Naive thymus-derived CD4-positive, alpha-beta T cell (primary cell): ENCODE results near the gene BAG2. TPM values are rescaled to one million over a fixed set of nuclear protein-coding genes. Genes with fewer than 3 reads are reported as not detected.
A peak's percentile ranks its signal among the peaks of the same experiment; 100 is the strongest.

Source experiments
- ATAC-seq: fragments of 150-1000 bp; cut with Tn5 transposase; 2 replicates; pipeline ENCODE4 v1.10.0; 2021; ENCODE audit warnings: mild to moderate bottlenecking, moderate library complexity
- CTCF ChIA-PET: fragments of 350-600 bp; sonication (Branson Sonifier 250); formaldehyde crosslinking; loops from one replicate; lab custom pipeline; 2021; ENCODE audit warnings: antibody characterized with exemption; lab: Charles Lee
- POLR2A ChIA-PET: fragments of 350-600 bp; sonication (Branson Sonifier 250); formaldehyde crosslinking; loops from one replicate; lab custom pipeline; 2021; ENCODE audit warnings: antibody characterized with exemption, inconsistent platforms; lab: Charles Lee
- DNase-seq, 9 donors: peaks; one replicate each; pipeline versions ENCODE4 v3.0.0 to v3.0.0-alpha.2; 2020 to 2022; ENCODE audit warnings: mixed read lengths in 1 of 9
- H3K27ac ChIP-seq: one replicate; pipeline ENCODE4 v1.7.0; 2013; ENCODE audit warnings: mild to moderate bottlenecking, low read depth, low read length, moderate library complexity
- H3K27me3 ChIP-seq, 2 donors: one replicate each; pipeline ENCODE4 v1.7.0; 2013; ENCODE audit warnings: low read length in 2 of 2, mild to moderate bottlenecking in 2 of 2, moderate library complexity in 2 of 2; ENCODE audit not compliant: control insufficient read depth in 2 of 2, insufficient read depth in 2 of 2
- H3K36me3 ChIP-seq, 3 experiments: 1 replicate in 2 of 3; 2 replicates in 1 of 3; pipeline ENCODE4 v1.7.0; 2013; ENCODE audit warnings: low read length in 3 of 3, mild to moderate bottlenecking in 3 of 3, moderate library complexity in 1 of 3; ENCODE audit not compliant: insufficient read depth in 3 of 3, control insufficient read depth in 2 of 3
- H3K4me1 ChIP-seq, 2 donors: one replicate each; pipeline ENCODE4 v1.7.0; 2013; ENCODE audit warnings: low read length in 2 of 2, mild to moderate bottlenecking in 2 of 2, moderate library complexity in 1 of 2; ENCODE audit not compliant: control insufficient read depth in 2 of 2, insufficient read depth in 2 of 2
- H3K4me3 ChIP-seq: 2 replicates; pipeline ENCODE4 v1.7.0; 2013; ENCODE audit warnings: mild to moderate bottlenecking, low read length
- H3K9me3 ChIP-seq, 3 experiments: 1 replicate in 2 of 3; 2 replicates in 1 of 3; pipeline ENCODE4 v1.7.0; 2013; ENCODE audit warnings: low read length in 3 of 3; ENCODE audit not compliant: control insufficient read depth in 2 of 3
- H3K27ac Mint-ChIP-seq, 9 donors: one replicate each; pipeline ENCODE4 v1.8.0; 2020 to 2022; ENCODE audit warnings: mixed read lengths in 9 of 9, mild to moderate bottlenecking in 8 of 9, moderate library complexity in 5 of 9, inconsistent platforms in 2 of 9
- H3K27me3 Mint-ChIP-seq, 5 donors: one replicate each; pipeline ENCODE4 v1.8.0; 2021 to 2022; ENCODE audit warnings: mixed read lengths in 5 of 5, mild to moderate bottlenecking in 1 of 5
- H3K36me3 Mint-ChIP-seq, 5 donors: one replicate each; pipeline ENCODE4 v1.8.0; 2020 to 2022; ENCODE audit warnings: mixed read lengths in 5 of 5, mild to moderate bottlenecking in 3 of 5, inconsistent platforms in 1 of 5
- H3K4me1 Mint-ChIP-seq, 7 donors: one replicate each; pipeline ENCODE4 v1.8.0; 2020 to 2022; ENCODE audit warnings: mixed read lengths in 7 of 7, mild to moderate bottlenecking in 3 of 7, inconsistent platforms in 1 of 7
- H3K4me3 Mint-ChIP-seq, 10 donors: one replicate each; pipeline ENCODE4 v1.8.0; 2020 to 2022; ENCODE audit warnings: mild to moderate bottlenecking in 10 of 10, mixed read lengths in 10 of 10, moderate library complexity in 6 of 10, inconsistent platforms in 2 of 10
- H3K9me3 Mint-ChIP-seq, 11 donors: one replicate each; pipeline ENCODE4 v1.8.0; 2020 to 2022; ENCODE audit warnings: mixed read lengths in 11 of 11, mild to moderate bottlenecking in 4 of 11, inconsistent platforms in 1 of 11, moderate library complexity in 1 of 11
- intact Hi-C, 2 donors: fragments of 100-400 bp; cut with micrococcal nuclease; formaldehyde crosslinking; loops; one replicate each; pipeline ENCODE4 v1.15.1; 2023
- polyA plus RNA-seq, 2 donors: library from polyadenylated mRNA; unstranded; fragments of 300-500 nt; fragmentation: Illumina TruSeq; gene quantifications; one replicate each; pipeline ENCODE4 v1.2.3, GENCODE V29; 2021
- total RNA-seq, 6 experiments: library from RNA in 5 of 6; stranded (reverse) in 5 of 6; gene quantifications; 1 replicate in 5 of 6; 2 replicates in 1 of 6; pipeline ENCODE4 v1.2.3 and lab custom pipeline; 2021 to 2026

Gene BAG2
- total and polyA plus RNA-seq, 7 experiments from 2014 or later: 3.7 to 8.1 (median 5.0) TPM

- CTCF ChIA-PET: interaction anchor here (0.8 to 1.1 kb wide), 3 partner anchors 30 to 370 kb away, joined by 3 to 4 read pairs (median 3); no protein-coding TSS in a partner anchor
- Mint-ChIP-seq H3K36me3 (peaks cover 0 to 8% (median 0%) of the 10 kb centered on the region in 5 donors), H3K27me3 (peaks cover 6 to 43% (median 13%) of the 10 kb centered on the region in 5 donors), H3K4me1 (peaks cover 0 to 24% (median 10%) of the 10 kb centered on the region in 7 donors), H3K4me3 (peak within 1 kb of the TSS; percentile 89 to 100 (median 98)), H3K27ac (peak within 1 kb of the TSS; percentile 85 to 95 (median 91)), H3K9me3 (no peaks in the 10 kb centered on the region)
- peaks cover 0 to 3% (median 0%) of the 10 kb centered on the region in 3 experiments for H3K36me3 ChIP-seq
- peak within 1 kb of the TSS; percentile 68 for H3K27ac ChIP-seq
- intact Hi-C loops: loop anchor here (1.0 to 5.0 kb wide), 8 partner anchors 19 to 380 kb away; partner anchors contain the start of genes BAG2 (in 2 of the 2), PRIM2 (in 2 of the 2), ZNF451 (in 2 of the 2) and KIAA1586 (in 1 of the 2)
- peak within 1 kb of the TSS; percentile 86 for H3K4me3 ChIP-seq
- no peaks in the 10 kb centered on the region for H3K27me3 ChIP-seq
- peak; percentile 70 to 94 (median 87) for DNase-seq
- POLR2A ChIA-PET: interaction anchor here (0.7 to 1.7 kb wide), 3 partner anchors 12 to 50 kb away, joined by 3 to 10 read pairs (median 3); partner anchors contain the start of gene BAG2
- H3K4me1 ChIP-seq: no peaks in the 10 kb centered on the region
- no peaks in the 10 kb centered on the region for H3K9me3 ChIP-seq
- peak; percentile 92 for ATAC-seq
Measured at GRCh38 chr6:57221936-57222742, 50.0 kb downstream of the BAG2 start, which contains the start of gene RAB23. TSS of gene RAB23 (minus strand) at chr6:57222307. CDS start at chr6:57210380, 11,927 bp downstream.

- Mint-ChIP-seq H3K4me1 (peaks cover 0 to 23% (median 10%) of the 10 kb centered on the region in 7 donors), H3K4me3 (peak overlapping the region; percentile 89 to 100 (median 98)), H3K36me3 (peaks cover 0 to 6% (median 0%) of the 10 kb centered on the region in 5 donors), H3K27ac (peak overlapping the region in 3 of 9 donors; percentile 37 to 88 (median 85)), H3K9me3 (no peaks in the 10 kb centered on the region), H3K27me3 (peaks cover 6 to 43% (median 13%) of the 10 kb centered on the region in 5 donors)
- H3K36me3 ChIP-seq: peaks cover 0 to 3% (median 0%) of the 10 kb centered on the region in 3 experiments
- peak in 3 of 9 donors; percentile 7 to 24 (median 20) for DNase-seq
- H3K4me1 ChIP-seq: no peaks in the 10 kb centered on the region
- CTCF ChIA-PET: no interaction called here
- H3K4me3 ChIP-seq: peak overlapping the region; percentile 86
- no peaks in the 10 kb centered on the region for H3K9me3 ChIP-seq
- ATAC-seq: peak; percentile 25
- intact Hi-C loops: loop anchor here (1.0 to 5.0 kb wide), 7 partner anchors 50 to 380 kb away; partner anchors contain the start of genes BAG2 (in 2 of the 2), PRIM2 (in 2 of the 2), ZNF451 (in 2 of the 2) and KIAA1586 (in 1 of the 2)
- H3K27me3 ChIP-seq: no peaks in the 10 kb centered on the region
- POLR2A ChIA-PET: interaction anchor here (1.7 kb wide), 1 partner anchor 51 kb away, joined by 10 read pairs; the partner anchor contains the start of gene BAG2
- H3K27ac ChIP-seq: peak overlapping the region; percentile 68
Measured at GRCh38 chr6:57222743-57223077, 50.6 kb downstream of the BAG2 start.

GRCh38 chr6:57224769-57225515, 52.8 kb downstream of the BAG2 start:
- no peak for ATAC-seq
- Histone ChIP-seq H3K4me1 (no peaks in the 10 kb centered on the region), H3K27me3 (no peaks in the 10 kb centered on the region), H3K9me3 (no peaks in the 10 kb centered on the region), H3K4me3 (no peak overlapping the region), H3K27ac (no peak overlapping the region), H3K36me3 (peaks cover 0 to 3% (median 0%) of the 10 kb centered on the region in 3 experiments)
- H3K9me3 Mint-ChIP-seq: no peaks in the 10 kb centered on the region
- H3K27ac Mint-ChIP-seq: no peak overlapping the region
- intact Hi-C loops: loop anchor here (5.0 kb wide), 2 partner anchors 273 to 383 kb away; no protein-coding TSS in a partner anchor
- no peak overlapping the region for H3K4me3 Mint-ChIP-seq
- ChIA-PET POLR2A (no interaction called here), CTCF (no interaction called here)
- H3K27me3 Mint-ChIP-seq: peaks cover 9 to 52% (median 13%) of the 10 kb centered on the region in 5 donors
- H3K36me3 Mint-ChIP-seq: peaks cover 0 to 4% (median 0%) of the 10 kb centered on the region in 5 donors
- H3K4me1 Mint-ChIP-seq: peaks cover 0 to 20% (median 10%) of the 10 kb centered on the region in 7 donors
- DNase-seq: no peak

GRCh38 chr6:57226221-57226620, 54.1 kb downstream of the BAG2 start:
- POLR2A ChIA-PET: no interaction called here
- peaks cover 0 to 3% (median 0%) of the 10 kb centered on the region in 3 experiments for H3K36me3 ChIP-seq
- no peak overlapping the region for H3K4me3 ChIP-seq
- H3K27me3 ChIP-seq: no peaks in the 10 kb centered on the region
- no peak for DNase-seq
- no peaks in the 10 kb centered on the region for H3K9me3 ChIP-seq
- CTCF ChIA-PET: no interaction called here
- no peak overlapping the region for H3K27ac ChIP-seq
- no peak overlapping the region for H3K4me3 Mint-ChIP-seq
- no peaks in the 10 kb centered on the region for H3K9me3 Mint-ChIP-seq
- intact Hi-C loops: loop anchor here in 1 of 2 donors (2.0 kb wide), 1 partner anchor 181 kb away; no protein-coding TSS in a partner anchor
- H3K4me1 Mint-ChIP-seq: peaks cover 0 to 10% (median 5%) of the 10 kb centered on the region in 7 donors
- H3K27me3 Mint-ChIP-seq: peaks cover 10 to 49% (median 14%) of the 10 kb centered on the region in 5 donors
- no peaks in the 10 kb centered on the region for H3K4me1 ChIP-seq
- H3K27ac Mint-ChIP-seq: no peak overlapping the region
- ATAC-seq: no peak
- peaks cover 0 to 4% (median 0%) of the 10 kb centered on the region in 5 donors for H3K36me3 Mint-ChIP-seq

Other genes with a start within 250 kb of the BAG2 start
- under 1 TPM in 1 of 5 experiments, not detected in 4; 0.15 TPM for gene BEND6, start 217.2 kb upstream of the BAG2 start, total RNA-seq
- not detected for gene BEND6, start 217.2 kb upstream of the BAG2 start, polyA plus RNA-seq
- gene KIAA1586, start 125.6 kb upstream of the BAG2 start, total RNA-seq: 10 to 100 TPM; 13.5 to 21.5 (median 16.0) TPM
- 1 to 10 TPM; 7.9 to 9.6 TPM for gene KIAA1586, start 125.6 kb upstream of the BAG2 start, polyA plus RNA-seq
- gene ZNF451, start 82.1 kb upstream of the BAG2 start, total RNA-seq: 100 to 1,000 TPM in 2 of 5 experiments, 10 to 100 TPM in 3; 63.4 to 116 (median 96.6) TPM
- gene ZNF451, start 82.1 kb upstream of the BAG2 start, polyA plus RNA-seq: 10 to 100 TPM; 29.8 to 35.6 TPM
- gene RAB23, start 50.0 kb downstream of the BAG2 start, total RNA-seq: 1 to 10 TPM in 3 of 5 experiments, under 1 TPM in 2; 0.50 to 3.2 (median 2.0) TPM
- gene RAB23, start 50.0 kb downstream of the BAG2 start, polyA plus RNA-seq: 1 to 10 TPM in 1 of 2 donors, under 1 TPM in 1; 0.70 to 2.4 TPM
- gene PRIM2, start 145.3 kb downstream of the BAG2 start, total RNA-seq: 10 to 100 TPM; 10.2 to 33.2 (median 12.8) TPM
- gene PRIM2, start 145.3 kb downstream of the BAG2 start, polyA plus RNA-seq: 10 to 100 TPM in 1 of 2 donors, 1 to 10 TPM in 1; 7.2 to 11.3 TPM